Endometrial microvascular endothelial cells (primary cell): ENCODE measurements around the gene BCL2L11. TPM values are rescaled to one million over a fixed set of nuclear protein-coding genes. Genes with fewer than 3 reads are reported as not detected.

Experiments used
- in situ Hi-C: cut with HindIII; loops from 2 replicates; pipeline ENCODE4 v1.10.0; 2017; ENCODE audit warnings: low sequenced_read_pairs, low pct_unique_long_range_greater_than_20kb; ENCODE audit errors: inconsistent ontology term
- total RNA-seq: library from RNA; depleted of rRNA; stranded (reverse); fragments of >200 nt; gene quantifications from one replicate; pipeline ENCODE4 v1.2.3, GENCODE V29; 2015; ENCODE audit errors: inconsistent ontology term

Gene BCL2L11
- total RNA-seq, 1 donor from 2014 or later: 1.1 TPM

GRCh38 chr2:111182740-111183139 lies 62.0 kb downstream of the BCL2L11 start:
- in situ Hi-C loops: no loop called here

GRCh38 chr2:111184725-111185310 lies 64.1 kb downstream of the BCL2L11 start:
- in situ Hi-C loops: no loop called here

- in situ Hi-C loops: no loop called here
These were observed 64.8 kb downstream of the BCL2L11 start for GRCh38 chr2:111185361-111186022.

- in situ Hi-C loops: no loop called here
These were observed 65.5 kb downstream of the BCL2L11 start for GRCh38 chr2:111186121-111186715.

- in situ Hi-C loops: no loop called here
These were observed 66.2 kb downstream of the BCL2L11 start for GRCh38 chr2:111186933-111187332.

- in situ Hi-C loops: no loop called here
These were observed 68.0 kb downstream of the BCL2L11 start for GRCh38 chr2:111188681-111189080.

- in situ Hi-C loops: no loop called here
These were observed 68.4 kb downstream of the BCL2L11 start for GRCh38 chr2:111189106-111189505.

- in situ Hi-C loops: no loop called here
These were observed 70.3 kb downstream of the BCL2L11 start for GRCh38 chr2:111190816-111191540.

- in situ Hi-C loops: no loop called here
These were observed 71.2 kb downstream of the BCL2L11 start for GRCh38 chr2:111191877-111192276.

GRCh38 chr2:111192776-111193368 lies 72.2 kb downstream of the BCL2L11 start:
- in situ Hi-C loops: no loop called here

GRCh38 chr2:111194835-111195621 lies 74.3 kb downstream of the BCL2L11 start:
- in situ Hi-C loops: no loop called here

GRCh38 chr2:111196435-111196834 lies 75.7 kb downstream of the BCL2L11 start:
- in situ Hi-C loops: no loop called here

GRCh38 chr2:111198701-111199100 lies 78.0 kb downstream of the BCL2L11 start:
- in situ Hi-C loops: no loop called here

GRCh38 chr2:111199840-111200239 lies 79.1 kb downstream of the BCL2L11 start:
- in situ Hi-C loops: no loop called here

- in situ Hi-C loops: no loop called here
These were observed 79.7 kb downstream of the BCL2L11 start for GRCh38 chr2:111200333-111200881.

GRCh38 chr2:111201214-111201613 lies 80.5 kb downstream of the BCL2L11 start:
- in situ Hi-C loops: no loop called here

- in situ Hi-C loops: no loop called here
These were observed 81.7 kb downstream of the BCL2L11 start for GRCh38 chr2:111202266-111203040.

- in situ Hi-C loops: no loop called here
These were observed 84.0 kb downstream of the BCL2L11 start for GRCh38 chr2:111204706-111205105.
